Measurements from ENCODE around the gene HSFX3.
"Not testable (repeated sequence)": the region's sequence is repeated elsewhere in the genome, so short reads cannot be mapped to it uniquely, and the experiment has no call there.

Gene HSFX3

DNA sequence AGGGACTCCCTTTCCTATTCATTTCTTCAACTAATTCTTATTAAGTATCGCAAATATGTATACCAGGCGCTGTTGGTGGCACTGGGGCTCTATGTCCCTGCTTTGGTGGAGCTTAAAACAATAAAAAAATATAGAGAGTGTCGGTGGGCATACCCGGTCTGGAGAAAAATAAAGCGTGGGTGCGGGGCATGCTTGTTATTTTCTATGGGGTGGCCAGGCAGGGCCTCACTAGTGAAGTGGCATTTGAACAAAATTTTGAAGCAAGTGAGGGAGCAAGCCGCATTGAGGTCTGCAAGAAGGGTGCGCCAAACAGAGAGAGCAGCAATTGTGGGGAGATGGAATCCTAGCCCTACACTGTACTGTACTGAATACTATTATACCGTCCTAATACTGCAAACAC, 44.1 kb downstream of the HSFX3 start:
- DNase-seq (no peak), ATAC-seq (ENCODE audit: insufficient read depth, low read depth) (no peak)
- peaks cover 18% of the 10 kb centered on the region for H3K36me3 ChIP-seq (ENCODE audit: insufficient read depth, low read length)
- no peaks in the 10 kb centered on the region for H3K9me3 ChIP-seq (ENCODE audit: insufficient read depth, low read length, severe bottlenecking)
- peak overlapping the region; percentile 67 for H2AFZ ChIP-seq (ENCODE audit: low read depth, low read length)
- no peaks in the 10 kb centered on the region for H3K27me3 ChIP-seq (ENCODE audit: insufficient read depth, low read length, poor library complexity)
- TF ChIP-seq, protein P1, sequence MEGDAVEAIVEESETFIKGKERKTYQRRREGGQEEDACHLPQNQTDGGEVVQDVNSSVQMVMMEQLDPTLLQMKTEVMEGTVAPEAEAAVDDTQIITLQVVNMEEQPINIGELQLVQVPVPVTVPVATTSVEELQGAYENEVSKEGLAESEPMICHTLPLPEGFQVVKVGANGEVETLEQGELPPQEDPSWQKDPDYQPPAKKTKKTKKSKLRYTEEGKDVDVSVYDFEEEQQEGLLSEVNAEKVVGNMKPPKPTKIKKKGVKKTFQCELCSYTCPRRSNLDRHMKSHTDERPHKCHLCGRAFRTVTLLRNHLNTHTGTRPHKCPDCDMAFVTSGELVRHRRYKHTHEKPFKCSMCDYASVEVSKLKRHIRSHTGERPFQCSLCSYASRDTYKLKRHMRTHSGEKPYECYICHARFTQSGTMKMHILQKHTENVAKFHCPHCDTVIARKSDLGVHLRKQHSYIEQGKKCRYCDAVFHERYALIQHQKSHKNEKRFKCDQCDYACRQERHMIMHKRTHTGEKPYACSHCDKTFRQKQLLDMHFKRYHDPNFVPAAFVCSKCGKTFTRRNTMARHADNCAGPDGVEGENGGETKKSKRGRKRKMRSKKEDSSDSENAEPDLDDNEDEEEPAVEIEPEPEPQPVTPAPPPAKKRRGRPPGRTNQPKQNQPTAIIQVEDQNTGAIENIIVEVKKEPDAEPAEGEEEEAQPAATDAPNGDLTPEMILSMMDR (IDR thresholded peaks at IDR 0.05; ENCODE audit: borderline replicate concordance, extremely low read depth, low read length, poor library complexity, severe bottlenecking) = no peak
- no peak for TF ChIP-seq EZH2 (IDR thresholded peaks at IDR 0.05; ENCODE audit: borderline replicate concordance, low read depth, low read length, severe bottlenecking)
- peak overlapping the region; percentile 89 for H3K4me2 ChIP-seq (ENCODE audit: insufficient read depth, low read length)
- H3K27ac ChIP-seq (ENCODE audit: low read length) = peak overlapping the region; percentile 69
- peaks cover 12% of the 10 kb centered on the region for H3K79me2 ChIP-seq (ENCODE audit: insufficient read depth, low read length)
- peaks cover 3% of the 10 kb centered on the region; the same call in 1 of the 2 replicates for H4K20me1 ChIP-seq (ENCODE audit: insufficient read depth, low read length)
- H3K9ac ChIP-seq (ENCODE audit: low read depth, low read length) = peak overlapping the region; percentile 64
- H3K4me3 ChIP-seq (ENCODE audit: low read depth in 1 of 2, low read length in 2 of 2) = peak overlapping the region; percentile 31 to 75; a peak in 2 of 4 replicates
- peaks cover 36% of the 10 kb centered on the region for H3K4me1 ChIP-seq (ENCODE audit: insufficient read depth, low read length)

DNA sequence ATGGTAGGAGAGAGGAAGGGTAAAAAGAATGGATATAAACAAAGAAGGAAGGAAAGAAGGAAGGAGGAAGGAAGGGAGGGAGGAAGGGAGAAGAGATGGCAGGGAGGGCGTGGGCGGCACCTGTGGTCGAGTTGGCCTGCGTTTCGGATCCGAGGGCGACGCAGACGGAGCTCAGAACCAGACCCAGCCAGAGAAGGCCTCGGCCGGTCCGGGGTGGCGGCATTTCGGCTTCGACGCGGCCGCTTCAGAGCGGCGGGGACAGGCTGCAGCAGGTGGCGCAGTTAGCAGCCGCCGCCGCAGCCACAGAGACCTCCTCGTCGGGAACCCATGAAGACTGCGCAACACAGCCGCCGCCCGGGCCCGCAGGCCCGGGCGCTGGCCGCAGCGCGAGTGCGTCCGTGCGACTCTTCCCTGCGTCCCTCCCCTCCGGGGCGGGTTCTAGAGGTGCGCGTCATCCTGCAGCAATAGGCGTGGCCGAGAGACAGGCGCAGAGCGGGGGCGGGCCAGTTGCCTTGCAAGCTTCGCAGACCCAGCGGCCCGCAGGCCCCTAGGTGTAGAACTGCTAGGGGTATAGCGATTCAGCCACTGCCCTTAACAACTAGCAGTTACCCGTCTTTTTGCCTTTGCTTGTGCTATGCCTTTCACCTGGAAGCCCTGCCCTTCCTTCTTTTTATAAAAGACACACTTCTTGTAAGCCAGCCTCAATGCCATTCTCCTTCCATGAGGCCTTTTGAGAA, 44.6 kb downstream of the HSFX3 start, which contains the start of gene IDS:
TSS of gene IDS (minus strand) at position 392 of the 737 bp plus-strand sequence. CDS start at position 223, 169 bp downstream.
- Histone ChIP-seq H3K36me3 (ENCODE audit: insufficient read depth, low read length) (peaks cover 22% of the 10 kb centered on the region), H3K9me3 (ENCODE audit: insufficient read depth, low read length, severe bottlenecking) (no peaks in the 10 kb centered on the region), H2AFZ (ENCODE audit: low read depth, low read length) (peak within 1 kb of the TSS; percentile 67), H3K27ac (ENCODE audit: low read length) (peak within 1 kb of the TSS; percentile 77), H3K79me2 (ENCODE audit: insufficient read depth, low read length) (peaks cover 12% of the 10 kb centered on the region), H3K4me2 (ENCODE audit: insufficient read depth, low read length) (peak within 1 kb of the TSS; percentile 89), H3K4me3 (ENCODE audit: low read depth in 1 of 2, low read length in 2 of 2) (peak within 1 kb of the TSS; percentile 31 to 75; a peak in 3 of 4 replicates), H4K20me1 (ENCODE audit: insufficient read depth, low read length) (peaks cover 3% of the 10 kb centered on the region; the same call in 1 of the 2 replicates), H3K9ac (ENCODE audit: low read depth, low read length) (peak within 1 kb of the TSS; percentile 64), H3K4me1 (ENCODE audit: insufficient read depth, low read length) (peaks cover 36% of the 10 kb centered on the region), H3K27me3 (ENCODE audit: insufficient read depth, low read length, poor library complexity) (no peaks in the 10 kb centered on the region)
- DNase-seq (peak; percentile 86), ATAC-seq (ENCODE audit: insufficient read depth, low read depth) (peak; percentile 84)
- no peak for TF ChIP-seq EZH2 (IDR thresholded peaks at IDR 0.05; ENCODE audit: borderline replicate concordance, low read depth, low read length, severe bottlenecking)
- TF ChIP-seq, protein P1 (IDR thresholded peaks at IDR 0.05; ENCODE audit: borderline replicate concordance, extremely low read depth, low read length, poor library complexity, severe bottlenecking) = peak; percentile 9

DNA sequence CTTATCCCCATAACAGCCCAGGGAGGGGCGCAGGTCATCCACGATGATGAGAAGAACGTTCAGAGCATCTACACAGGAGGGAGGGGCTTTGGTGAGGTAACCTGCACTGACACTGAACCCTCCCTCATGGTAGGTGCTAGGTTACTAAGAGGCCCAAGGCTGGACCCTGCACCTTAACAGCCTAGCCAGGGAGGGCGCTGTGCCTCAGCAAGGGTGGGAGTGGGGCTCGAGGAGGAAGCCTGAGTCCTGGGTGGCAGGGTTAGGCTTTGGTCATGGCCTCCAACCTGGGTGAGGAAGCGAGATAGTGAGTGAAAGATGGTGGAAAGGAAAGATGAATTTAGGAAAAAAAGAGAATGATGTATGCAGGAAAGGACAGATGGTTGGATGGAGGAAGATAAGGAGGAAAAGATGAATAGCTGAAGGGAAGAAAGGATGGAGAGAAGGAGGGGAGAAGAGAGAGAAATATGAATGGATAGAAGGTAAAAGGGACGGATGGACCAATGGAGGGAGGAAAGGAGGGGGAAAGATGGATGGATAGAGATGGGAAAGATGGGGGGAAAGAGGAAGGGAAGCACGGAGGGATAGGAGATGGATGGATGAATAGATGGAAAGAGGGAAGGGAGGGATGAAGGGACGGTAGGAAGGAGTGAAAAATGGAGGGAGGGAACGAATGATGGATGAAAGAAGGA, 45.4 kb downstream of the HSFX3 start:
- Histone ChIP-seq H3K9ac (ENCODE audit: low read depth, low read length) (peak overlapping the region; percentile 64), H3K27me3 (ENCODE audit: insufficient read depth, low read length, poor library complexity) (no peaks in the 10 kb centered on the region), H4K20me1 (ENCODE audit: insufficient read depth, low read length) (peaks cover 3% of the 10 kb centered on the region; the same call in 1 of the 2 replicates), H2AFZ (ENCODE audit: low read depth, low read length) (peak overlapping the region; percentile 67; the same call in 1 of the 2 replicates), H3K27ac (ENCODE audit: low read length) (peak overlapping the region; percentile 77), H3K9me3 (ENCODE audit: insufficient read depth, low read length, severe bottlenecking) (no peaks in the 10 kb centered on the region), H3K79me2 (ENCODE audit: insufficient read depth, low read length) (peaks cover 12% of the 10 kb centered on the region), H3K4me3 (ENCODE audit: low read depth in 1 of 2, low read length in 2 of 2) (peak overlapping the region; percentile 31 to 75; a peak in 3 of 4 replicates), H3K36me3 (ENCODE audit: insufficient read depth, low read length) (peaks cover 27% of the 10 kb centered on the region), H3K4me1 (ENCODE audit: insufficient read depth, low read length) (peaks cover 36% of the 10 kb centered on the region), H3K4me2 (ENCODE audit: insufficient read depth, low read length) (peak overlapping the region; percentile 89)
- ATAC-seq (ENCODE audit: insufficient read depth, low read depth) (peak; percentile 36), DNase-seq (peak; percentile 49)
- TF ChIP-seq EZH2 (IDR thresholded peaks at IDR 0.05; ENCODE audit: borderline replicate concordance, low read depth, low read length, severe bottlenecking) = no peak
- TF ChIP-seq, protein P1 (IDR thresholded peaks at IDR 0.05; ENCODE audit: borderline replicate concordance, extremely low read depth, low read length, poor library complexity, severe bottlenecking) = peak; percentile 64

DNA sequence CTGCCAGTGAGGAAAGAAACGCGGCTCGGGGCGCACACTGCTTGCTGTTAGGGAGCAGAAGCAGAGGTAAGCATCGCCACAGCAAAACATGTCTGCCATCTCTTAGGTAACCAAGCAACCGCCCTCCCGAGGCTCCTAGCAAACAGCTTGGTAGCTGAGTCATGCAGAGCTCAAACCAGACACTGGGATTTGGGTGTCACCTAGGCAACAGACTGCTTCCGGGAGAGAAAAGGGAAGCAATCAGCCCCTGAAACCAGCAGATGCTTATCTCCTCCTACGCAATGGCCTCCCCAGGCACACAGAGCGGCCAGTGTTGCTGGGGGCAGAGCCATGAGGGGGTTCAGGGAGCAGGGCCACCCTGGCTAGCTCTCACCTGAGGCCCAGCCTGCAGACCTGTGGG, 46.3 kb downstream of the HSFX3 start:
- Histone ChIP-seq H3K79me2 (ENCODE audit: insufficient read depth, low read length) (peaks cover 12% of the 10 kb centered on the region), H3K4me3 (ENCODE audit: low read depth in 1 of 2, low read length in 2 of 2) (peak overlapping the region in 1 of 2 experiments; percentile 75; a peak in 2 of 4 replicates), H3K4me2 (ENCODE audit: insufficient read depth, low read length) (peak overlapping the region; percentile 89), H3K4me1 (ENCODE audit: insufficient read depth, low read length) (peaks cover 36% of the 10 kb centered on the region), H3K36me3 (ENCODE audit: insufficient read depth, low read length) (peaks cover 32% of the 10 kb centered on the region)
- not testable (repeated sequence) for H3K27ac ChIP-seq (ENCODE audit: low read length); H3K27me3 ChIP-seq (ENCODE audit: insufficient read depth, low read length, poor library complexity); H2AFZ ChIP-seq (ENCODE audit: low read depth, low read length); H3K9ac ChIP-seq (ENCODE audit: low read depth, low read length); H4K20me1 ChIP-seq (ENCODE audit: insufficient read depth, low read length); H3K9me3 ChIP-seq (ENCODE audit: insufficient read depth, low read length, severe bottlenecking)
- DNase-seq (peak; percentile 77), ATAC-seq (ENCODE audit: insufficient read depth, low read depth) (peak; percentile 83)

DNA sequence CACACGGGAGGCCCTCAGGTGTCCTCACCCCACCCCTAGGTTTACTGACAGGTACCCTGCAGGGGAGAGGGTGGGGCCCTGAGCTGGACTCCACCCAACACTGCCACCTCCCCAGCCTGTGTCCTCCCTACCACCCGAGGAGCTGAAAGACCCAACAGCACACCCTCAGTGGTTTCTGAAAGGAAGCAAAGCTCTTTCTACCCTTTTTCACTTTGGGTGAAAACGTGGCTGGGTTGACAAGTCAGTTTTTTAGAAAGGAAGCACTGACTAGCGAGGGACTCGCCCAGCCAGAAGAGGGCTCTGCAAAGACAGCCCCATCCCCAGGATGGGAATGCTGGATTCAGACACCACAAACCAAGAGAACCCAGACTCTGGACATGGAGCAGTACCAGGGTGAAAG, 46.8 kb downstream of the HSFX3 start:
- peaks cover 12% of the 10 kb centered on the region for H3K79me2 ChIP-seq (ENCODE audit: insufficient read depth, low read length)
- DNase-seq; H3K9ac ChIP-seq (ENCODE audit: low read depth, low read length); H3K9me3 ChIP-seq (ENCODE audit: insufficient read depth, low read length, severe bottlenecking); H3K27me3 ChIP-seq (ENCODE audit: insufficient read depth, low read length, poor library complexity); H3K27ac ChIP-seq (ENCODE audit: low read length); H4K20me1 ChIP-seq (ENCODE audit: insufficient read depth, low read length); H3K4me3 ChIP-seq (ENCODE audit: low read depth in 1 of 2, low read length in 2 of 2); ATAC-seq (ENCODE audit: insufficient read depth, low read depth); H2AFZ ChIP-seq (ENCODE audit: low read depth, low read length): not testable (repeated sequence)
- peaks cover 37% of the 10 kb centered on the region for H3K36me3 ChIP-seq (ENCODE audit: insufficient read depth, low read length)
- peak overlapping the region; percentile 44; the same call in 1 of the 2 replicates for H3K4me2 ChIP-seq (ENCODE audit: insufficient read depth, low read length)
- peaks cover 36% of the 10 kb centered on the region for H3K4me1 ChIP-seq (ENCODE audit: insufficient read depth, low read length)

Data from DND-41 (cell line).